Measurements from ENCODE around the gene CNNM2. TPM values are rescaled to one million over a fixed set of nuclear protein-coding genes. Genes with fewer than 3 reads are reported as not detected.
"Not testable (repeated sequence)": the region's sequence is repeated elsewhere in the genome, so short reads cannot be mapped to it uniquely, and the experiment has no call there.

The CNNM2 gene
- polyA plus RNA-seq, 1 of the 3 experiments (the other 2 are of a cell fraction), result 4.0 TPM

DNA sequence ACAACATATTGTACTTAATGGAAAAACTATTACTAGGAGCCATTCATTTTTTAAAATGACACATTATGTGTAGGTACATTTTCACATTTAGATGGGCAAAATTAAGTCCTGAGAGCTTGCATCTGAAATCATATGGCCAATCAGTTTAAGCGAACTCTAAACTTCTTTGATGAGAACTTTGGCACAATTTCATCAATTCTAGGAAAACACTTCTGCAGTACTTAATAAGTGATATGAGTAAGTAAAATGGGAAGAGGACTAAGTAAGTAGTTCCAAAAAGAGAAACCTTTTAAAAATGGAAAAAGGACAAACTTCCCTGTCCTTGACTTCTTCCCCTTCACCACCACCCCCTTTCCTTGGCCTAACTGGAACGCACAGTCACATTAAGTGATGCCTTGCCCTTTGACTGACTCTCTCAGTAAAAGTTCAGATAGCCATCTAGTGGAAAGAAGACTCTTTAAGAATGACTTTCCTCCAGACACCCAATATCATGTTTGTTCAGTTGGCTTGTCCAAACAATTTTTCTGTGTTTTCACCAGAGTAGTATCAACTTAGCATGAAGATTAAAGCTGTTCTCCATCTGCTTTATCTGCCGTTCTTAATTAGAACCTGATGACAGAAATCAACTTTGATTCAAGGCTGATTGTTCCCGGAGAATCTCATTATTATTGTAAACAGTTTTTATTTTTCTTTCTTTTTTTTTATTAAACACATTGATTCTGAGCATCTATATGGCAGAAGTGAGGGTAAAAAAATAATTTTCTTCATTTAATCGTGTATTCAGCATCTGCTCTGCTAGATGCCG lies 45.1 kb downstream of the CNNM2 start (continued):
- TF ChIP-seq, protein P1, sequence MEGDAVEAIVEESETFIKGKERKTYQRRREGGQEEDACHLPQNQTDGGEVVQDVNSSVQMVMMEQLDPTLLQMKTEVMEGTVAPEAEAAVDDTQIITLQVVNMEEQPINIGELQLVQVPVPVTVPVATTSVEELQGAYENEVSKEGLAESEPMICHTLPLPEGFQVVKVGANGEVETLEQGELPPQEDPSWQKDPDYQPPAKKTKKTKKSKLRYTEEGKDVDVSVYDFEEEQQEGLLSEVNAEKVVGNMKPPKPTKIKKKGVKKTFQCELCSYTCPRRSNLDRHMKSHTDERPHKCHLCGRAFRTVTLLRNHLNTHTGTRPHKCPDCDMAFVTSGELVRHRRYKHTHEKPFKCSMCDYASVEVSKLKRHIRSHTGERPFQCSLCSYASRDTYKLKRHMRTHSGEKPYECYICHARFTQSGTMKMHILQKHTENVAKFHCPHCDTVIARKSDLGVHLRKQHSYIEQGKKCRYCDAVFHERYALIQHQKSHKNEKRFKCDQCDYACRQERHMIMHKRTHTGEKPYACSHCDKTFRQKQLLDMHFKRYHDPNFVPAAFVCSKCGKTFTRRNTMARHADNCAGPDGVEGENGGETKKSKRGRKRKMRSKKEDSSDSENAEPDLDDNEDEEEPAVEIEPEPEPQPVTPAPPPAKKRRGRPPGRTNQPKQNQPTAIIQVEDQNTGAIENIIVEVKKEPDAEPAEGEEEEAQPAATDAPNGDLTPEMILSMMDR (IDR thresholded peaks at IDR 0.05), result 0 out of 2 replicates have a peak, but pooled peaks have one; percentile 8
- no peak for TF ChIP-seq FOXM1 (IDR thresholded peaks at IDR 0.05; ENCODE audit: low read depth)

DNA sequence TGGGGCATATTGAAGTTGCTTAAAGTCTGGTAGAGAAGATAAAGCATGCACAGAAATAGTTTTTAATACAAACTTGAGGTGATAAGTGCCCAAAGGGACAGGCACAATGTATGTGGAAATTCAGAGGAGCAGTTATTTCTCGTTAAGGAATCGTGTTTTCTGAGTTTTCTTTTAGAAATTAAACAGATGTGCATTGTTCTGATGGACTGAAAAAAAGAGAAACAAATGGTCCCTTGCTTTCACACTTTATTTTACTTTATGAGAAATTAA lies 45.6 kb downstream of the CNNM2 start:
- POLR2A ChIA-PET, result no interaction called here
- Histone ChIP-seq H2AFZ (ENCODE audit: low read depth) (no peak overlapping the region), H3K27ac (ENCODE audit: low read depth in 2 of 2, low read length in 1 of 2) (peak overlapping the region in 1 of 2 experiments; percentile 83; a peak in 2 of 4 replicates), H3F3A (replicated peaks; ENCODE audit: insufficient read depth) (no peaks in the 10 kb centered on the region), H3K79me2 (ENCODE audit: insufficient read depth) (no peaks in the 10 kb centered on the region), H4K20me1 (ENCODE audit: insufficient read depth) (no peaks in the 10 kb centered on the region), H3K4me1 (ENCODE audit: control insufficient read depth in 1 of 2, insufficient read depth in 2 of 2, low read depth in 1 of 2, low read length in 1 of 2) (peaks cover 7 to 17% of the 10 kb centered on the region in 2 experiments; a peak in 2 of 4 replicates), H3K4me3 (ENCODE audit: low read depth in 2 of 2, low read length in 1 of 2) (no peak overlapping the region), H3K36me3 (replicated peaks in 1 of 2; ENCODE audit: control insufficient read depth in 1 of 2, insufficient read depth in 2 of 2, low read length in 1 of 2) (no peaks in the 10 kb centered on the region), H3K9ac (no peak overlapping the region), H3K4me2 (no peak overlapping the region), H3K9me2 (no peaks in the 10 kb centered on the region), H3K27me3 (ENCODE audit: insufficient read depth) (no peaks in the 10 kb centered on the region), H3K9me3 (no peaks in the 10 kb centered on the region)
- WGBS (ENCODE audit: low lambda C conversion rate), result 34% methylated on average over 2 of the region's 2 CpGs
- CTCF ChIA-PET, result interaction anchor here (4.0 kb wide), 1 partner anchor 46 kb away, joined by 15 read pairs; the partner anchor contains the start of gene CNNM2
- peak; percentile 36 for DNase-seq
- TF ChIP-seq, protein P2, sequence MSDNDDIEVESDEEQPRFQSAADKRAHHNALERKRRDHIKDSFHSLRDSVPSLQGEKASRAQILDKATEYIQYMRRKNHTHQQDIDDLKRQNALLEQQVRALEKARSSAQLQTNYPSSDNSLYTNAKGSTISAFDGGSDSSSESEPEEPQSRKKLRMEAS (IDR thresholded peaks at IDR 0.05; ENCODE audit: low read depth), result no peak
- TF ChIP-seq RAD21 (IDR thresholded peaks at IDR 0.05; ENCODE audit: low read length), result no peak
- no peak for TF ChIP-seq SMC3 (IDR thresholded peaks at IDR 0.05; ENCODE audit: low read depth, low read length)
- TF ChIP-seq GATA2 (CRISPR knock-in tag; IDR thresholded peaks at IDR 0.05), result no peak; the same call in 1 of the 2 replicates
- TF ChIP-seq, protein P3, sequence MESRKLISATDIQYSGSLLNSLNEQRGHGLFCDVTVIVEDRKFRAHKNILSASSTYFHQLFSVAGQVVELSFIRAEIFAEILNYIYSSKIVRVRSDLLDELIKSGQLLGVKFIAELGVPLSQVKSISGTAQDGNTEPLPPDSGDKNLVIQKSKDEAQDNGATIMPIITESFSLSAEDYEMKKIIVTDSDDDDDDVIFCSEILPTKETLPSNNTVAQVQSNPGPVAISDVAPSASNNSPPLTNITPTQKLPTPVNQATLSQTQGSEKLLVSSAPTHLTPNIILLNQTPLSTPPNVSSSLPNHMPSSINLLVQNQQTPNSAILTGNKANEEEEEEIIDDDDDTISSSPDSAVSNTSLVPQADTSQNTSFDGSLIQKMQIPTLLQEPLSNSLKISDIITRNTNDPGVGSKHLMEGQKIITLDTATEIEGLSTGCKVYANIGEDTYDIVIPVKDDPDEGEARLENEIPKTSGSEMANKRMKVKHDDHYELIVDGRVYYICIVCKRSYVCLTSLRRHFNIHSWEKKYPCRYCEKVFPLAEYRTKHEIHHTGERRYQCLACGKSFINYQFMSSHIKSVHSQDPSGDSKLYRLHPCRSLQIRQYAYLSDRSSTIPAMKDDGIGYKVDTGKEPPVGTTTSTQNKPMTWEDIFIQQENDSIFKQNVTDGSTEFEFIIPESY (IDR thresholded peaks at IDR 0.05; ENCODE audit: borderline replicate concordance, low read depth), result no peak
- TF ChIP-seq GABPA (IDR thresholded peaks at IDR 0.05; ENCODE audit: low read depth), result no peak
- TF ChIP-seq, protein P4, sequence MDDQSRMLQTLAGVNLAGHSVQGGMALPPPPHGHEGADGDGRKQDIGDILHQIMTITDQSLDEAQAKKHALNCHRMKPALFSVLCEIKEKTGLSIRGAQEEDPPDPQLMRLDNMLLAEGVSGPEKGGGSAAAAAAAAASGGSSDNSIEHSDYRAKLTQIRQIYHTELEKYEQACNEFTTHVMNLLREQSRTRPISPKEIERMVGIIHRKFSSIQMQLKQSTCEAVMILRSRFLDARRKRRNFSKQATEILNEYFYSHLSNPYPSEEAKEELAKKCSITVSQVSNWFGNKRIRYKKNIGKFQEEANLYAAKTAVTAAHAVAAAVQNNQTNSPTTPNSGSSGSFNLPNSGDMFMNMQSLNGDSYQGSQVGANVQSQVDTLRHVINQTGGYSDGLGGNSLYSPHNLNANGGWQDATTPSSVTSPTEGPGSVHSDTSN (IDR thresholded peaks at IDR 0.05), result no peak
- no peak for TF ChIP-seq FOSL2 (IDR thresholded peaks at IDR 0.05; ENCODE audit: borderline replicate concordance, low read depth)
- TF ChIP-seq, protein P1 (IDR thresholded peaks at IDR 0.05), result no peak
- TF ChIP-seq CHD2 (IDR thresholded peaks at IDR 0.05; ENCODE audit: low read length, partially characterized antibody), result no peak
- TF ChIP-seq RCOR1 (IDR thresholded peaks at IDR 0.05; ENCODE audit: low read length), result no peak; the same call in 1 of the 2 replicates

DNA sequence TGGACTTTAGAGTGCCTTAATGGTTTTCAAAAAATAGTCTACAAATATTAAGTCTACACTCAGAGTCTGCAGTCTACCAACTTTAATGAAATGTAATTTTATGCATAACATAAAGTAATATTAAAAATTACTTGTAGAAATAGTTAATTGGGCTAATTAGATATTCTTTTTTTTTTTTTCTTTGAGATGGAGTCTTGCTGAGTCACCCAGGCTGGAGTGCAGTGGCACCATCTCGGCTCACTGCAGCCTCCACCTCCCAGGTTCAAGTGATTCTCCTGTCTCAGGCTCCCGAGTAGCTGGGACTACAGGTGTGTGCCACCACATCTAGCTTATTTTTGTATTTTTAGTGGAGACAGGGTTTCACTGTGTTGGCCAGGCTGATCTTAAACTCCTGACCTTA lies 46.0 kb downstream of the CNNM2 start:
- H3K27me3 ChIP-seq (ENCODE audit: insufficient read depth); H3K4me3 ChIP-seq (ENCODE audit: low read depth in 2 of 2, low read length in 1 of 2); H3K9ac ChIP-seq; H3K9me2 ChIP-seq; H3K36me3 ChIP-seq (replicated peaks in 1 of 2; ENCODE audit: control insufficient read depth in 1 of 2, insufficient read depth in 2 of 2, low read length in 1 of 2); H2AFZ ChIP-seq (ENCODE audit: low read depth); POLR2A ChIA-PET; H3K9me3 ChIP-seq; H3F3A ChIP-seq (replicated peaks; ENCODE audit: insufficient read depth); H3K4me2 ChIP-seq; H4K20me1 ChIP-seq (ENCODE audit: insufficient read depth); DNase-seq; H3K79me2 ChIP-seq (ENCODE audit: insufficient read depth): not testable (repeated sequence)
- peaks cover 7 to 17% of the 10 kb centered on the region in 2 experiments; a peak in 2 of 4 replicates for H3K4me1 ChIP-seq (ENCODE audit: control insufficient read depth in 1 of 2, insufficient read depth in 2 of 2, low read depth in 1 of 2, low read length in 1 of 2)
- peak overlapping the region in 1 of 2 experiments; percentile 83; a peak in 2 of 4 replicates for H3K27ac ChIP-seq (ENCODE audit: low read depth in 2 of 2, low read length in 1 of 2)
- CTCF ChIA-PET, result interaction anchor here (4.0 kb wide), 1 partner anchor 47 kb away, joined by 15 read pairs; the partner anchor contains the start of gene CNNM2
- WGBS (ENCODE audit: low lambda C conversion rate), result 94% methylated on average over 2 of the region's 2 CpGs

Measured in SK-N-SH (cell line).